Neural progenitor cell (in vitro differentiated cells): ENCODE measurements around the gene SPACA7. TPM values are rescaled to one million over a fixed set of nuclear protein-coding genes. Genes with fewer than 3 reads are reported as not detected.

Experiments used
- DNase-seq: peaks from one replicate; pipeline ENCODE4 v3.0.0-alpha.2; 2016; ENCODE audit warnings: low spot score
- H2AFZ ChIP-seq: fragments of 200-600 bp; sonication (generic); replicated peaks from 2 replicates; pipeline ENCODE4 v1.6.1; 2016; ENCODE audit warnings: antibody characterized with exemption
- H3F3A ChIP-seq: fragments of 200-600 bp; sonication (generic); 2 replicates; pipeline ENCODE4 v1.6.1; 2016; ENCODE audit warnings: antibody characterized with exemption, low read depth
- H3K27ac ChIP-seq: fragments of 200-600 bp; sonication (generic); 2 replicates; pipeline ENCODE4 v1.5.1; 2016; ENCODE audit warnings: mild to moderate bottlenecking
- H3K27me3 ChIP-seq: fragments of 200-600 bp; sonication (generic); 2 replicates; pipeline ENCODE4 v1.6.1; 2016; ENCODE audit warnings: mild to moderate bottlenecking, moderate library complexity
- H3K36me3 ChIP-seq: fragments of 200-600 bp; sonication (generic); 2 replicates; pipeline ENCODE4 v1.5.1; 2016
- H3K4me1 ChIP-seq: fragments of 200-600 bp; sonication (generic); 2 replicates; pipeline ENCODE4 v1.6.1; 2016; ENCODE audit warnings: mixed run types
- H3K4me2 ChIP-seq: fragments of 200-600 bp; sonication (generic); 2 replicates; pipeline ENCODE4 v1.6.1; 2016
- H3K4me3 ChIP-seq: fragments of 200-600 bp; sonication (generic); 2 replicates; pipeline ENCODE4 v1.5.1; 2016
- H3K79me2 ChIP-seq: fragments of 200-600 bp; sonication (generic); 2 replicates; pipeline ENCODE4 v1.6.1; 2016; ENCODE audit warnings: low read depth
- H3K9ac ChIP-seq: fragments of 200-600 bp; sonication (generic); 2 replicates; pipeline ENCODE4 v1.6.1; 2016
- H3K9me3 ChIP-seq: fragments of 200-600 bp; sonication (generic); 2 replicates; pipeline ENCODE4 v1.5.1; 2016; ENCODE audit warnings: low read depth
- H4K20me1 ChIP-seq: fragments of 200-600 bp; sonication (generic); 2 replicates; pipeline ENCODE4 v1.6.1; 2016; ENCODE audit warnings: low read depth
- H3K27ac Mint-ChIP-seq: 3 replicates; pipeline ENCODE4 v1.8.0; 2021; ENCODE audit warnings: mixed read lengths
- H3K27me3 Mint-ChIP-seq: 2 replicates; pipeline ENCODE4 v1.8.0; 2022; ENCODE audit warnings: low read depth, mild to moderate bottlenecking, inconsistent platforms, moderate library complexity, mixed read lengths; ENCODE audit not compliant: insufficient read depth
- H3K36me3 Mint-ChIP-seq: 3 replicates; pipeline ENCODE4 v1.8.0; 2021; ENCODE audit warnings: mixed read lengths
- H3K4me1 Mint-ChIP-seq: 3 replicates; pipeline ENCODE4 v1.8.0; 2021; ENCODE audit warnings: mixed read lengths
- H3K4me3 Mint-ChIP-seq: 3 replicates; pipeline ENCODE4 v1.8.0; 2021; ENCODE audit warnings: mild to moderate bottlenecking, moderate library complexity, mixed read lengths
- H3K9me3 Mint-ChIP-seq: 3 replicates; pipeline ENCODE4 v1.8.0; 2020; ENCODE audit warnings: mixed read lengths
- CTCF ChIP-seq: fragments of 200-600 bp; sonication (generic); IDR thresholded peaks from 2 replicates; pipeline ENCODE4 v1.5.1; 2017; ENCODE audit warnings: antibody characterized with exemption, mild to moderate bottlenecking
- EZH2 ChIP-seq: fragments of 200-600 bp; sonication (generic); IDR thresholded peaks from 2 replicates; pipeline ENCODE4 v1.6.1; 2017; ENCODE audit warnings: antibody characterized with exemption, mild to moderate bottlenecking, moderate library complexity
- EZH2phosphoT487 ChIP-seq: fragments of 200-600 bp; sonication (generic); IDR thresholded peaks from 2 replicates; pipeline ENCODE4 v1.6.1; 2017; ENCODE audit warnings: antibody characterized with exemption
- total RNA-seq: library from RNA; depleted of rRNA; stranded (reverse); fragments of >200 nt; gene quantifications from 2 replicates; pipeline ENCODE4 v1.2.3, GENCODE V29; 2015; ENCODE audit warnings: low replicate concordance

Gene SPACA7
- total RNA-seq, 1 donor from 2014 or later: not detected

- H4K20me1 ChIP-seq: no peaks in the 10 kb centered on the region
- H3K4me2 ChIP-seq: peak overlapping the region; percentile 22
- Mint-ChIP-seq H3K4me3 (no peak overlapping the region), H3K36me3 (no peaks in the 10 kb centered on the region), H3K27me3 (peaks cover 13% of the 10 kb centered on the region), H3K9me3 (peaks cover 5% of the 10 kb centered on the region), H3K4me1 (peaks cover 41% of the 10 kb centered on the region), H3K27ac (peak overlapping the region; percentile 89)
- H3K27me3 ChIP-seq: no peaks in the 10 kb centered on the region
- TF ChIP-seq EZH2: no peak
- TF ChIP-seq EZH2phosphoT487: no peak
- no peak for TF ChIP-seq CTCF
- H3K27ac ChIP-seq: no peak overlapping the region
- no peaks in the 10 kb centered on the region for H3K36me3 ChIP-seq
- H3K4me3 ChIP-seq: no peak overlapping the region
- no peak for DNase-seq
- no peaks in the 10 kb centered on the region for H3K9me3 ChIP-seq
- no peak overlapping the region for H3K9ac ChIP-seq
- H3K4me1 ChIP-seq: peaks cover 37% of the 10 kb centered on the region
- no peak overlapping the region for H2AFZ ChIP-seq
- peaks cover 18% of the 10 kb centered on the region for H3F3A ChIP-seq
- H3K79me2 ChIP-seq: no peaks in the 10 kb centered on the region
Observed at GRCh38 chr13:112353856-112354255, 22.3 kb upstream of the SPACA7 start.

- Histone ChIP-seq H3K9me3 (no peaks in the 10 kb centered on the region), H3K79me2 (no peaks in the 10 kb centered on the region), H3F3A (peaks cover 22% of the 10 kb centered on the region), H3K27ac (no peak overlapping the region), H4K20me1 (no peaks in the 10 kb centered on the region), H2AFZ (no peak overlapping the region), H3K36me3 (no peaks in the 10 kb centered on the region), H3K4me2 (no peak overlapping the region), H3K4me1 (peaks cover 37% of the 10 kb centered on the region), H3K27me3 (no peaks in the 10 kb centered on the region), H3K9ac (no peak overlapping the region), H3K4me3 (no peak overlapping the region)
- TF ChIP-seq EZH2phosphoT487 (no peak), CTCF (no peak), EZH2 (no peak)
- peaks cover 36% of the 10 kb centered on the region for H3K4me1 Mint-ChIP-seq
- no peak for DNase-seq
- H3K27me3 Mint-ChIP-seq: peaks cover 9% of the 10 kb centered on the region
- peaks cover under 1% of the 10 kb centered on the region for H3K9me3 Mint-ChIP-seq
- H3K36me3 Mint-ChIP-seq: no peaks in the 10 kb centered on the region
- no peak overlapping the region for H3K4me3 Mint-ChIP-seq
- H3K27ac Mint-ChIP-seq: no peak overlapping the region
Observed at GRCh38 chr13:112354330-112355273, 21.6 kb upstream of the SPACA7 start.

GRCh38 chr13:112355274-112355838 lies 20.8 kb upstream of the SPACA7 start:
- Histone ChIP-seq H3K4me2 (no peak overlapping the region), H3K27me3 (no peaks in the 10 kb centered on the region), H3K9ac (no peak overlapping the region), H3F3A (peaks cover 22% of the 10 kb centered on the region), H3K27ac (no peak overlapping the region), H3K4me1 (peaks cover 35% of the 10 kb centered on the region), H3K79me2 (no peaks in the 10 kb centered on the region), H4K20me1 (no peaks in the 10 kb centered on the region), H3K9me3 (no peaks in the 10 kb centered on the region), H3K4me3 (no peak overlapping the region), H3K36me3 (no peaks in the 10 kb centered on the region), H2AFZ (no peak overlapping the region)
- no peak overlapping the region for H3K27ac Mint-ChIP-seq
- no peaks in the 10 kb centered on the region for H3K36me3 Mint-ChIP-seq
- H3K4me1 Mint-ChIP-seq: peaks cover 36% of the 10 kb centered on the region
- H3K9me3 Mint-ChIP-seq: peaks cover 2% of the 10 kb centered on the region
- TF ChIP-seq EZH2phosphoT487: no peak
- TF ChIP-seq EZH2: no peak
- TF ChIP-seq CTCF: no peak
- peaks cover 5% of the 10 kb centered on the region for H3K27me3 Mint-ChIP-seq
- no peak overlapping the region for H3K4me3 Mint-ChIP-seq
- DNase-seq: no peak
